Neutrophil (primary cell): ENCODE measurements around the gene HOXC9.

Experiments
- H3K27ac ChIP-seq: fragments of 200-600 bp; sonication (generic); 2 replicates; pipeline ENCODE4 v1.5.1; 2016; ENCODE audit warnings: mild to moderate bottlenecking, moderate library complexity
- H3K27me3 ChIP-seq: fragments of 200-600 bp; sonication (generic); 2 replicates; pipeline ENCODE4 v1.6.0; 2016; ENCODE audit warnings: mild to moderate bottlenecking
- H3K36me3 ChIP-seq: fragments of 200-600 bp; sonication (generic); 2 replicates; pipeline ENCODE4 v1.5.1; 2017
- H3K4me1 ChIP-seq, 2 experiments: fragments of 200-600 bp in 1 of 2; sonication (generic) in 1 of 2; 1 replicate in 1 of 2; 2 replicates in 1 of 2; pipeline versions ENCODE4 v1.5.1 to v1.6.1; 2013 to 2016; ENCODE audit warnings: low read depth in 1 of 2, low read length in 1 of 2, mild to moderate bottlenecking in 1 of 2, moderate library complexity in 1 of 2; ENCODE audit not compliant: control insufficient read depth in 1 of 2, insufficient read depth in 1 of 2
- H3K4me3 ChIP-seq, 2 experiments: fragments of 200-600 bp in 1 of 2; sonication (generic) in 1 of 2; 1 replicate in 1 of 2; 2 replicates in 1 of 2; pipeline ENCODE4 v1.5.1; 2013 to 2016; ENCODE audit warnings: low read depth in 1 of 2, low read length in 1 of 2, mild to moderate bottlenecking in 1 of 2, moderate library complexity in 1 of 2
- H3K9me3 ChIP-seq: fragments of 200-600 bp; sonication (generic); 2 replicates; pipeline ENCODE4 v1.5.1; 2016
- TF ChIP-seq, protein P1 (sequence below): fragments of 200-600 bp; sonication (generic); IDR thresholded peaks from 2 replicates; pipeline ENCODE4 v1.5.1; 2016; ENCODE audit warnings: antibody characterized with exemption

HOXC9 gene

DNA sequence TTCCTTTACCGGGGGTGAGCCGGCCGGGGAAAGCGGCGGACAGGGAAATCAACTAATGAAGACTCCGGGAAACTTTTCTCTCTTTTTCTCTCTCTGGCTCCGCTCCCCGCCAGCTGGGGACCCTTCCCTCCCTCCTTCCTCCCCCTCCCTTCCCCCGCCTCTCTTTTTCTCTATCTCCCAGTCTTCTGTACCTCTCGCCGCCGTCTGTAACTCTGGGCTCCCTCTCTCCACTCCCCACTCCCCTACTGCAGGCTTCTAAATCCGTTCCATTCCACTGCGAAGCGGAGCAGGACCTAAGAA is 33.9 kb upstream of the HOXC9 start:
- Histone ChIP-seq H3K4me1 (no peaks in the 10 kb centered on the region), H3K9me3 (no peaks in the 10 kb centered on the region), H3K36me3 (no peaks in the 10 kb centered on the region), H3K4me3 (no peak overlapping the region), H3K27ac (no peak overlapping the region), H3K27me3 (peaks cover 100% of the 10 kb centered on the region)
- TF ChIP-seq, protein P1, sequence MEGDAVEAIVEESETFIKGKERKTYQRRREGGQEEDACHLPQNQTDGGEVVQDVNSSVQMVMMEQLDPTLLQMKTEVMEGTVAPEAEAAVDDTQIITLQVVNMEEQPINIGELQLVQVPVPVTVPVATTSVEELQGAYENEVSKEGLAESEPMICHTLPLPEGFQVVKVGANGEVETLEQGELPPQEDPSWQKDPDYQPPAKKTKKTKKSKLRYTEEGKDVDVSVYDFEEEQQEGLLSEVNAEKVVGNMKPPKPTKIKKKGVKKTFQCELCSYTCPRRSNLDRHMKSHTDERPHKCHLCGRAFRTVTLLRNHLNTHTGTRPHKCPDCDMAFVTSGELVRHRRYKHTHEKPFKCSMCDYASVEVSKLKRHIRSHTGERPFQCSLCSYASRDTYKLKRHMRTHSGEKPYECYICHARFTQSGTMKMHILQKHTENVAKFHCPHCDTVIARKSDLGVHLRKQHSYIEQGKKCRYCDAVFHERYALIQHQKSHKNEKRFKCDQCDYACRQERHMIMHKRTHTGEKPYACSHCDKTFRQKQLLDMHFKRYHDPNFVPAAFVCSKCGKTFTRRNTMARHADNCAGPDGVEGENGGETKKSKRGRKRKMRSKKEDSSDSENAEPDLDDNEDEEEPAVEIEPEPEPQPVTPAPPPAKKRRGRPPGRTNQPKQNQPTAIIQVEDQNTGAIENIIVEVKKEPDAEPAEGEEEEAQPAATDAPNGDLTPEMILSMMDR = no peak

DNA sequence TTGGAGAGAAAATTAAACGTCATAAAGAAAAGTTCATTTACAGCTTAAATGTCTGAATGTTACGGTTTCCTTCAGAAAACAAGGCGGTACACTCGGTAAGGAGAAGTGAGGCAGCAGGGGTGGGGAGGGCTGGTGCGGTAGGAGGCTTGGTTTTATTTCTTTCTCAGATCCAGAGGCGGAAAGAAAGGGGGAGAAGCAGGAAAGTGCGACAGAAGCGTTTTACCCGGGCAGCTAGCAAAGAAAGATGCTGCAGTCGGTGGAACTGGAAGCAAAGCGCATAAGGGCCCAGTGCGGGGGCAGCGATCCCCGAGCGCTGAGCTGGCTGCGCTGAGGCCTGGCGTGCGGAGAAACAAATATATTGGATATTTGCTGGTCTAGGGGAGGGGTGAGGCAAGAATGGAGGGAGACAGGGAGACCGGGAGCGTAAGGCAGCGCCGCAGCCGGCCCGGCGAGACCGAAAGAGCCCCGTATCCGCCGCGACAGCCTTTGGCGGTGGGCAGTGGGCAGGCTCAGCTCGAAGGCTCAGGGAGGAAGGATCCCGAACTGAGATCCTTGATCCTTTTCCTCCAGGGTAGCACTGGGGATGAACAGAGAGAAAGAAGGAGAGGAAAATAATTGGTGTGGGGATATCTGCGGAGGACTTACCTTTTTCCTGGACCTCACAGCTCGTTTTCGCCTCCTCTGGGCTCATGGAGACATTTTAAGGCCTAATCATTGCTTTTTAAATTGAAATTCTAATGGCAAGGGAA is 33.4 kb upstream of the HOXC9 start:
- Histone ChIP-seq H3K36me3 (no peaks in the 10 kb centered on the region), H3K9me3 (no peaks in the 10 kb centered on the region), H3K27ac (no peak overlapping the region), H3K4me3 (no peak overlapping the region), H3K4me1 (no peaks in the 10 kb centered on the region), H3K27me3 (peaks cover 100% of the 10 kb centered on the region)
- TF ChIP-seq, protein P1 = no peak

- TF ChIP-seq, protein P1 = no peak
- Histone ChIP-seq H3K4me1 (no peaks in the 10 kb centered on the region), H3K27ac (no peak overlapping the region), H3K36me3 (no peaks in the 10 kb centered on the region), H3K9me3 (no peaks in the 10 kb centered on the region), H3K4me3 (no peak overlapping the region), H3K27me3 (peaks cover 100% of the 10 kb centered on the region)
Measured at GRCh38 chr12:53967421-53967925, 32.5 kb upstream of the HOXC9 start.

DNA sequence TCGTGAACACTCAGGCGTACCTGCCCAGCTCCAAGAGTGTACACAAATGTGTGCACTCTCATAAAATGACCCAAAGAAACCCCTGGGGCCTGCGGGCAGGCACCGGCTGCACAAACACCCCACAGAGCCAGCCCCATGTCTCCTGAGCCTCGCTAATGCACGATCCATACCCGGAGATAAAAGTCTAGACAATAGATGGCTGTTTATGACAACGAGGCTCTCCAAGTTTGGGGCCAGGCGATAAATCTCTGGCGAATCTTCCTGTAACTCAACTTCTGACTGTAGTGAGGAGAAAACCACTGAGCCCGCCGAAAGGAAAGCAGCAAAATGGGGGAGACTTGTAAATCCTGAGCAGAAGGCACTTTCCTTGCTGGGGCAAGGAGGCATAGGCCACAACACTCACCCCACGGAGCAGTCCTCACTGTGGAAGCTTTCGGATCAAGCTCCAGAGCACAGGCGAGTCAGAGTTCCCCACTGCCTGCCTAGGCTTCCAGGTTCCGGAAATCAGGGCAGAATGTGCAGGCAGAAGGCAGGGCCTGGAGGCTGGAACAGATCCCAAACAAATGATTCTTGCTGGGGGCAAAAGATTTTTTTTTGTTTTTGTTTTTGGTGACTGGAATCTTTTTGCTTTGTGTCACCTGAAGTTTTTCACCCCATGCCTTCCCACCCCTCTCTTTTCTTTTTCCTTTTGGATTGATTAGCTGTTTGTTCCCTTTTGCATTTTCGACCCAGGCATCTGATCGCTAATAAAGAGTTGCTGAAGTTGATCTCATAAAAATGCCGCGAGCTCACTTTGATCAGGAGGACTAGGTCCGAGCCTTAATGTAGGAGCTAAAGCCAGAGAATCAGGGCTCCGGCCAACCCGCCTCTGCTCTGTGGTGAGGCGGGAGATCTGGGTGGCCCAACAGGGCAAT is 31.5 kb upstream of the HOXC9 start:
- Histone ChIP-seq H3K36me3 (no peaks in the 10 kb centered on the region), H3K27me3 (peaks cover 100% of the 10 kb centered on the region), H3K4me1 (peaks cover 0 to 2% of the 10 kb centered on the region in 2 experiments), H3K9me3 (no peaks in the 10 kb centered on the region), H3K27ac (no peak overlapping the region), H3K4me3 (no peak overlapping the region)
- TF ChIP-seq, protein P1 = no peak

- H3K9me3 ChIP-seq = no peaks in the 10 kb centered on the region
- peaks cover 0 to 15% of the 10 kb centered on the region in 2 experiments for H3K4me1 ChIP-seq
- H3K27me3 ChIP-seq = peaks cover 100% of the 10 kb centered on the region
- TF ChIP-seq, protein P1 = no peak
- H3K4me3 ChIP-seq = no peak overlapping the region
- no peaks in the 10 kb centered on the region for H3K36me3 ChIP-seq
- no peak overlapping the region for H3K27ac ChIP-seq
Measured at GRCh38 chr12:53969588-53970259, 30.2 kb upstream of the HOXC9 start.
